Activated T-helper 1 cell treated with anti-CD3 and anti-CD28 coated beads, Interleukin-12 subunit alpha, Interleukin-12 subunit beta, Interleukin-2, Interleukin-4 antibody, amounts not matched to agents 30 ng/mL and 10 ng/mL and 1 ng/mL, durations not matched to agents 14 hours and 24 hours and 36 hours (primary cell): ENCODE results near the gene IRX2. TPM values are rescaled to one million over a fixed set of nuclear protein-coding genes. Genes with fewer than 3 reads are reported as not detected.

Source experiments
- DNase-seq: peaks from one replicate; pipeline ENCODE4 v3.0.0; 2021; ENCODE audit warnings: low spot score
- H3K27ac Mint-ChIP-seq: one replicate; pipeline ENCODE4 v1.8.0; 2021; ENCODE audit warnings: mild to moderate bottlenecking, mixed read lengths
- H3K27me3 Mint-ChIP-seq: one replicate; pipeline ENCODE4 v1.8.0; 2022; ENCODE audit warnings: mild to moderate bottlenecking, moderate library complexity, mixed read lengths; ENCODE audit not compliant: insufficient read depth
- H3K36me3 Mint-ChIP-seq: one replicate; pipeline ENCODE4 v1.8.0; 2021; ENCODE audit warnings: low read depth, mixed read lengths
- H3K4me1 Mint-ChIP-seq: one replicate; pipeline ENCODE4 v1.8.0; 2021; ENCODE audit warnings: low read depth, mixed read lengths
- H3K4me3 Mint-ChIP-seq: one replicate; pipeline ENCODE4 v1.8.0; 2021; ENCODE audit warnings: mild to moderate bottlenecking, moderate library complexity, mixed read lengths
- H3K9me3 Mint-ChIP-seq: one replicate; pipeline ENCODE4 v1.8.0; 2021; ENCODE audit warnings: mixed read lengths
- intact Hi-C: fragments of 100-400 bp; cut with micrococcal nuclease; formaldehyde crosslinking; loops from one replicate; pipeline ENCODE4 v1.15.1; 2024
- total RNA-seq: library from RNA; stranded (reverse); gene quantifications from 2 replicates; pipeline ENCODE4 v1.2.3, GENCODE V29; 2022

Gene IRX2
- total RNA-seq, 1 donor from 2014 or later, result not detected

DNA sequence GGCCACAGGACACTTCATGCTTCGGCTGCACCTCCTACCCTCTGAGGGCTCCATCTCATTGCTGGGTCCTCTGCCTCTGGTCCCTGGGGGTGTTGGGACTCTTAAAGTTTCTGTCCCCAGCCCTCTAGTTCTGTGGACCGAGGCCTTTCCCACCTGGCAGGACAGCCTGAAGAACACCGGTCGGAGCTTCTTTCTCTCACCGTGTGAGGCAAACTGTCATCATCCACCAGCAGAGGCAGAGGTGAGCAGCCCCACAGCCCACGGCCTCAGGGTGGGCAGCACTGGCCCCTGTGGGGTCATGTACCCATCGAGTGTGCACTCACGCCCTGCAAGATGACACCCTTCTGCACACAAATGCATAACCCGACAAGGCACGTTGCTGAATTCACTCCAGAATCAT is 49.9 kb downstream of the IRX2 start:
- no peak for DNase-seq
- H3K4me1 Mint-ChIP-seq, result no peaks in the 10 kb centered on the region
- intact Hi-C loops, result no loop called here
- H3K27ac Mint-ChIP-seq, result no peak overlapping the region
- no peaks in the 10 kb centered on the region for H3K27me3 Mint-ChIP-seq
- peaks cover 3% of the 10 kb centered on the region for H3K9me3 Mint-ChIP-seq
- H3K4me3 Mint-ChIP-seq, result no peak overlapping the region
- no peaks in the 10 kb centered on the region for H3K36me3 Mint-ChIP-seq

DNA sequence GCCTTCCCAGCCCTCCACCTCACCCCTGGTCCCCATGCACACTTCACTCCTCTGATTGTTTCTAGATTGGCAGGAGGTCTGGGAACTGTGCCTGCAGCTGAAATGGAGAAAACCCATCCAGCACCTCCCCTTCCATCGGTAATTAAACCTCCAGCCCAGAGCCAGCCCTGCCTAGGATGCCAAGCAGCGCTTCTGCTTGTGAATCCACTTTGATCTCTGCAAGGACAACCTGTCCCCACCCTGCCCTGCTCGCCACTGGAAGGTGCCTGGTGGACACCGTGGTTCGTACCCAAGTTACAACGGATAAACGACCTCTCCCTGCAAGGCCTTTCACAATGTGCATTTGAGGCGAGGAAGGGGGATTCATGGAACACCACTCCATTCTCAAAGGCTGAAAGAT is 50.6 kb downstream of the IRX2 start:
- no peak overlapping the region for H3K4me3 Mint-ChIP-seq
- H3K4me1 Mint-ChIP-seq, result no peaks in the 10 kb centered on the region
- H3K9me3 Mint-ChIP-seq, result peaks cover 3% of the 10 kb centered on the region
- DNase-seq, result no peak
- H3K27ac Mint-ChIP-seq, result no peak overlapping the region
- no peaks in the 10 kb centered on the region for H3K36me3 Mint-ChIP-seq
- no peaks in the 10 kb centered on the region for H3K27me3 Mint-ChIP-seq
- intact Hi-C loops, result no loop called here

DNA sequence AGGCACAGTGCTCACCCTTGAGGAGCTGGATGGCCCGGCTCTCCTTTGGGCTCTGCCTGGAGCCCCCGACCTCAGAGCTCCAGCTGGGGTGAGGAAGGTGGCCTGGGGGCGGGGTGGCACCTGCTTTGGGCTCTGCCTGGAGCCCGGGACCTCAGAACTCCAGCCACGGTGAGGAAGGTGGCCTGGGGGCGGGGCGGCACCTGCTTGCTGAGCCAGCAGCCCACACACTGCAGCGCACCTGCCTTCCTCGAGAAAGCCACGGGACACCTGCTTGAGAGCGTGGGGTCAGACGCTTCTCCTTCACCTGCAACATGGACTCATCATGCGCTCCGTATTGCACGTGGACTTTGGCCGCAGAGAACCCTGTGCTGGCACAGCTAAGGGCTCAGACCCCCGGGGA is 51.8 kb downstream of the IRX2 start:
- intact Hi-C loops, result no loop called here
- Mint-ChIP-seq H3K36me3 (no peaks in the 10 kb centered on the region), H3K9me3 (peaks cover 3% of the 10 kb centered on the region), H3K4me3 (no peak overlapping the region), H3K4me1 (no peaks in the 10 kb centered on the region), H3K27me3 (no peaks in the 10 kb centered on the region), H3K27ac (no peak overlapping the region)
- no peak for DNase-seq

DNA sequence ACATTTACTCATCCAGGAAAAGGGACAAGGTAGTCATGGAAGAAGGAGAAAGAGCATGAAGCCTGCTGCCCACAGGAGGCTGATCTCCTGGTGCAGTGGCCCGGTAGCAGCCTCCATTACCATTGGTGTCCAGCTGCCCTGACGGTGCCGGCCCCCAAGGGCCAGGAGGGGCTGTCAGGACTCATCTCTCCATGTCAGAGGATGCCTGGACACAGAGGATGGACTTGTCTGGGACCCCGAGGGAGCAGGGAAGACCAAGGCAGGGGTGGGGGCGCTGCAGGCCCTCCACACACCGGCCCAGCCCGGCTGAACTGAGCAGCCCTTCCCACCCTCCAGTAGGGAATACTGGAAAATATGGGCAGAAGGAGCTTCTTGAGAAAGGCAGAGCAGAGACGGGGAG is 52.2 kb downstream of the IRX2 start:
- DNase-seq, result no peak
- intact Hi-C loops, result no loop called here
- Mint-ChIP-seq H3K36me3 (no peaks in the 10 kb centered on the region), H3K4me1 (no peaks in the 10 kb centered on the region), H3K27me3 (no peaks in the 10 kb centered on the region), H3K4me3 (no peak overlapping the region), H3K27ac (no peak overlapping the region), H3K9me3 (peaks cover 3% of the 10 kb centered on the region)

DNA sequence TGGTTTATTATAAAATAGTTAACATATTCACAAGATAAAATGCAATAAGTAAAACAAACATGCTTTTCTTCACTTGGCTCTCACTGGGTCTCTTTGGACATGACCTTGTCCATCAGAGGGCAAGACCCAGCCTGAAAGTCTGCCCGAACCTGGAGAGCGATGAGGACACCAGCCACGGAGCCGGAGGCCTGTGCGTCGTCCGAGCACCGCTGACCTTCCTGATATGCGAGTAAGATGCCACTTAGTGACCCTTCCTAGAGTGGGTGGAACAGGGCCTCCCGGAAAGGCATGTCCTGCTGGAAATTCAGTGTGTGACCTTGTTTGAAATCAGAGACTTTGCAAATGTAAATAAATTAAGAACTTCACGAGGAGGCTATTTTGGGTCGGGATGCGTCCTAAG is 52.9 kb downstream of the IRX2 start:
- DNase-seq, result no peak
- H3K9me3 Mint-ChIP-seq, result peaks cover 3% of the 10 kb centered on the region
- no peak overlapping the region for H3K27ac Mint-ChIP-seq
- intact Hi-C loops, result no loop called here
- H3K27me3 Mint-ChIP-seq, result no peaks in the 10 kb centered on the region
- H3K4me1 Mint-ChIP-seq, result no peaks in the 10 kb centered on the region
- H3K36me3 Mint-ChIP-seq, result no peaks in the 10 kb centered on the region
- no peak overlapping the region for H3K4me3 Mint-ChIP-seq

DNA sequence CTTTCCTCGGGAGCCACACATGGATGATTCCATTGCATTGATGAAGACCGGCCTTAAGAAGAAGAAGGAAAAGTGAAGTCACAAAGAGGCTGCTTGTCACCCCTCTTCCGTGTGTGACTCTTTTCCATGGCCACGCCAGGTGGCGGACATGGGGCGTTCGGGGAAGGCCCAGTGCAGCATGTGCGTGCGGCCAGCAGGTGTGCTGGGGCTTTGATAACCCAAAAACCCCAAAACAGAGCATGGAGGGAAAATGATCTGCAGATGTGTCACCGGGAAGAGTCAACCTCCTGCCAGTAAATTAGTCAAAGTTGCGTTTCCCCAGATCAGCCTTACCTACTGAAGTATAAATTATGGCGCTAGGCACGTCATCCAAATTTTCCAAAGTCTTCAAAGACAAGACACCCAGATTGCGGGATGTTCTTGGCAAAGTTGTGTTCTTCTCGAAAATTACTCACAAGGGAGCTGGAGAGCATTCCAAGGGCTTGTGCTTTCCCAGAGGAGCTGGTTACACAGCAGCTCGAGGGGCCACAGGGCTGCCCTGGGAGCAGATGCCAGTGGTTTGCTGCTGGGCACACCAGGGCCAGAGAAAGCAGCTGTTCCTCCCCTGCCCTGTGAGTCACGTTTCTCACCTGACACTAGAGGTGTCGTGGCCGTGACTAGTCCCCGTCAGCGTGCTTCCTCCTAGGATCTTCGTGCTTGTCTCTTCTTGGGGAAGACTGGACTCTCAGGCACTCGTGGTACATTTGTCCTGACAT is 53.9 kb downstream of the IRX2 start:
- Mint-ChIP-seq H3K4me1 (no peaks in the 10 kb centered on the region), H3K27ac (no peak overlapping the region), H3K36me3 (no peaks in the 10 kb centered on the region), H3K27me3 (no peaks in the 10 kb centered on the region), H3K9me3 (peaks cover 3% of the 10 kb centered on the region), H3K4me3 (no peak overlapping the region)
- intact Hi-C loops, result no loop called here
- DNase-seq, result no peak

DNA sequence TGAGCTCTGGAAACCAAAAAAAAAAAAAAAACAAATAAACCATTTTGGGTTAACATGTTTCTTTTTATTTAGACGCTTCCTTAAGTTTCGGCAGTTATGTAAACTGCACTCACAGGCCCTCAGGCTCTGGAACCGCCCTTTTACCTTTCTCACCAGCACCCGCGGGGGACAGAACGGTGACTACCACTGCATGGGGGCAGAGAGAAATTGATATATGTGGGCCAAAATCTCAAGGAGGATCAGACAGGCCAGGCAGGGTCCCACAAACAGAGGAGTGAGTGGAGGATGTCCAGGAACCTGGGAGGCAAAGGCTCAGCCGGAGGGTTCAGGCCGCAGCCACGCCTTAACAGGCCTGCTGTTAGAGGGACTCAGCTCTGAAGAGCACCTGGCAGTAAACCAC is 54.4 kb downstream of the IRX2 start:
- no peak for DNase-seq
- intact Hi-C loops, result no loop called here
- Mint-ChIP-seq H3K27ac (no peak overlapping the region), H3K4me1 (no peaks in the 10 kb centered on the region), H3K4me3 (no peak overlapping the region), H3K36me3 (no peaks in the 10 kb centered on the region), H3K27me3 (no peaks in the 10 kb centered on the region), H3K9me3 (peaks cover 3% of the 10 kb centered on the region)
